ENCODE results near the gene TCEA2. TPM values are rescaled to one million over a fixed set of nuclear protein-coding genes. Genes with fewer than 3 reads are reported as not detected.

The TCEA2 gene
- total RNA-seq, 1 experiment from 2014 or later: 48.3 TPM

DNA sequence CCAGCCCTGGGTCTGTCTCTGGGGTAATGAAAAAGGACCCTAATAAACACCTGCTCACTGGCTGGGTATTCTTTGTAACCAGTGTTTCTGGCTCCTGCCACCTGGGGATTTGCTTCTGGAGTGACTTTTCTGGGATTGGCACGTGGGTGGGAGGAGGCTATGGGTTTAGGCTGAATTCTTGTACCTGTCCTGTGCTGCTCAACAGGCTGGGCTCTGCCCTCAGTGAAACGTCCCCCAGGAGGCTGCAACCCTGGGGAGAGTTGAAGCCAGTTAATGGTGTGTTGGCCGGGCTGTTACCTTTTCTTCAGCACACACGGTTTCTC, 37.5 kb downstream of the TCEA2 start:
- Mint-ChIP-seq H3K4me1 (ENCODE audit: low read depth, unreplicated experiment) (no peaks in the 10 kb centered on the region), H3K4me3 (ENCODE audit: unreplicated experiment) (no peak overlapping the region), H3K9me3 (ENCODE audit: unreplicated experiment) (peaks cover 14% of the 10 kb centered on the region), H3K36me3 (ENCODE audit: insufficient read depth, unreplicated experiment) (no peaks in the 10 kb centered on the region), H3K27ac (ENCODE audit: unreplicated experiment) (no peak overlapping the region), H3K27me3 (ENCODE audit: insufficient read depth, unreplicated experiment) (peaks cover 12% of the 10 kb centered on the region)
- no peak for DNase-seq
- no TSS peak for BruUV-seq (replicated peaks)
- H3K9me3 ChIP-seq: no peaks in the 10 kb centered on the region
- H3K4me1 ChIP-seq: peaks cover 3% of the 10 kb centered on the region; the same call in 1 of the 2 replicates
- H3K27me3 ChIP-seq (replicated peaks; ENCODE audit: control insufficient read depth, insufficient read depth, low read length): peaks cover 4% of the 10 kb centered on the region; the same call in 1 of the 2 replicates
- TF ChIP-seq CTCF (IDR thresholded peaks at IDR 0.05; ENCODE audit: insufficient read depth in 1 of 2, low read depth in 1 of 2, low read length in 1 of 2, severe bottlenecking in 1 of 2, unreplicated experiment in 1 of 2): no peak
- ChIA-PET POLR2A (no interaction called here), CTCF (no interaction called here)
- H3K36me3 ChIP-seq (ENCODE audit: control insufficient read depth, insufficient read depth, low read length): no peaks in the 10 kb centered on the region
- intact Hi-C loops (cut with micrococcal nuclease; ENCODE audit: unreplicated experiment): no loop called here
- no peak overlapping the region for H3K4me3 ChIP-seq (ENCODE audit: low read depth, low read length)

DNA sequence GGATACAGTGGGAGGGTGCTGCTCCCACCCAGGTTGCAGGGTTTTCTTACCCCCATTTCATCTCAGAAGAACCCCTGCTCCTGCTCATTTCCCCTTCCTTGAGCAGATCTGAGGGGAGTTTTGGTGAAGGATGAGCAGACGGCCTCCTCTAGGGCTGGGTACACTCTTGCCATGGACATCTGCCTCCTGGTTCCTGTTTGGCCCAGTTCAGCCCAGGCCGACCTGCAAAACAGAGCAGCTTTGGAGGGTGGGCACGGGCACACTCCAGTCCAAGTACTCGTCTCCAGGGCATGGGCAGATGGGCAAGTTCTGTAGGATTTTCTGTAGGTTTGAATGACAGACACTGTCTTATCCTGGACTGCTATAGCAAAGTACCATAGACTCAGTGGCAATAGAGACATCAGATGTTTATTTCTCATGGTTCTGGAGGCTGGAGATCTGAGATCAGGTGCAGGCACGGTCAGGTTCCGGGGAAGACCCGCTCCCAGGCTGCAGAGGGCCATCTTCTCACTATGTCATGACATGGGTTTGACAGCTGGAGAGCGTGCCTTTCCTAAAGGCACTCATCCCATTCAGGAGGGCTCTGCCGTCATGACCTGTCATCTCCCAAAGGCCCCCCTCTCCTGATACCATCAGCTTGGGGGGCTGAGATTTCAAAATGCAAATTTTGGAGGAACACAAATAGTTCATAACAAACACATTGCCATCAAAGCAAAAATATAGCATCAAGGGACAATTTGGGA, 38.1 kb downstream of the TCEA2 start:
- no peaks in the 10 kb centered on the region for H3K4me1 Mint-ChIP-seq (ENCODE audit: low read depth, unreplicated experiment)
- Histone ChIP-seq H3K27me3 (replicated peaks; ENCODE audit: control insufficient read depth, insufficient read depth, low read length) (peaks cover 4% of the 10 kb centered on the region; the same call in 1 of the 2 replicates), H3K4me3 (ENCODE audit: low read depth, low read length) (no peak overlapping the region), H3K9me3 (no peaks in the 10 kb centered on the region; the same call in 1 of the 2 replicates), H3K36me3 (ENCODE audit: control insufficient read depth, insufficient read depth, low read length) (no peaks in the 10 kb centered on the region), H3K4me1 (peaks cover 3% of the 10 kb centered on the region; the same call in 1 of the 2 replicates)
- peak overlapping the region; percentile 77 for H3K4me3 Mint-ChIP-seq (ENCODE audit: unreplicated experiment)
- peaks cover 18% of the 10 kb centered on the region for H3K27me3 Mint-ChIP-seq (ENCODE audit: insufficient read depth, unreplicated experiment)
- intact Hi-C loops (cut with micrococcal nuclease; ENCODE audit: unreplicated experiment): no loop called here
- POLR2A ChIA-PET: no interaction called here
- H3K9me3 Mint-ChIP-seq (ENCODE audit: unreplicated experiment): peaks cover 13% of the 10 kb centered on the region
- CTCF ChIA-PET: interaction anchor here (1.3 to 2.5 kb wide), 4 partner anchors 12 to 63 kb away, joined by 4 to 17 read pairs (median 10); no protein-coding TSS in a partner anchor
- no peaks in the 10 kb centered on the region for H3K36me3 Mint-ChIP-seq (ENCODE audit: insufficient read depth, unreplicated experiment)
- TF ChIP-seq CTCF (IDR thresholded peaks at IDR 0.05; ENCODE audit: insufficient read depth in 1 of 2, low read depth in 1 of 2, low read length in 1 of 2, severe bottlenecking in 1 of 2, unreplicated experiment in 1 of 2): no peak
- BruUV-seq (replicated peaks): no TSS peak
- H3K27ac Mint-ChIP-seq (ENCODE audit: unreplicated experiment): no peak overlapping the region
- no peak for DNase-seq

DNA sequence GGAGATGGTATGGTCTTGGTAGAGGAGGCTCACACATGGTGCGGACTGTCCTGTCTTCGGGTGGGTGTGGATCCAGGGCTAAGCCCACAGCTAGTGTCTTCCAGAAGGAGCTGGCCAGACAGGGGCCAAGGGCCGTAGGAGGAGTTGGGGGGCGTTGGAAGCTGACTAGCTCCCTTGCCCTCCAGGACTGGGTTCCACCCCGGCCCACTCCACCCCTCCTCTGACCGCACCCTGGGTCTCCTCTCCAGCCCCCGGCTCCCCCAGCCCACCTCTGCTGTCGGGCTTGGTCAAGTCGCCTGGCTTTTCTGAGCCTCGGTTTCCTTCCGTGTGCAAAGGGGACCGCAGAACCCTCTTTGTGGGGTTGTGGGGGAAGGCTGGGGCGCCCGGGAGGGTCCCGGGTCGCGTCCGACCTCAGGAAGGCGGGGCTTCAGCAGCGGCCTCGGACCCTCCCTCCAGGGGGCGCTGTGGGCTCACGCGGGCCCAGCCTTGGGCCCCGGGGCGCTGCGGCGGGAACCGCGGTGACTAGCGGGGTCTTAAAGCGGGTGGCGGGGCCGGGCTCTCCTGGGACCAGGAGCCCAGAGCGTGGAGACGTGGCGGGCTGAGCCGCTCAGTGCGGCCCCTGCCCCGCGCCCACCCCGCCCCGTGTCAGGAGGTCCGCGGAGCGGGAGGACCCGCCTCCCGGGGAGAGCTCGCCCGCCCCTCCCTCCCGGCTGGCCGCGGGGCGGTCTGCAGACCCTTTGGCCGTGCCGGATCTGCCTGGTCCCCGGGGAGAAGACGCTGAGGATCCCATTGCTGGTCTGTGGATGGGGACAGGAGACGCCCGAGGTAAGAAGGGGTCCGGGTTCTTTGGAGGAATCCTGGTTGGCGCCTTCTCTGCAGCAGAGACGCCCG, 39.0 kb downstream of the TCEA2 start:
- H3K27me3 ChIP-seq (replicated peaks; ENCODE audit: control insufficient read depth, insufficient read depth, low read length): peaks cover 4% of the 10 kb centered on the region; the same call in 1 of the 2 replicates
- CTCF ChIA-PET: interaction anchor here (0.6 to 2.5 kb wide), 33 partner anchors 9 to 1880 kb away, joined by 3 to 17 read pairs (median 4); partner anchors contain the start of genes LKAAEAR1, OPRL1, PRPF6 and RGS19
- H3K36me3 ChIP-seq (ENCODE audit: control insufficient read depth, insufficient read depth, low read length): no peaks in the 10 kb centered on the region
- DNase-seq: peak; percentile 69 to 91
- POLR2A ChIA-PET: interaction anchor here (0.6 to 0.7 kb wide), 3 partner anchors 22 to 222 kb away, joined by 4 read pairs; partner anchors contain the start of gene OPRL1
- Mint-ChIP-seq H3K27me3 (ENCODE audit: insufficient read depth, unreplicated experiment) (peaks cover 23% of the 10 kb centered on the region), H3K36me3 (ENCODE audit: insufficient read depth, unreplicated experiment) (no peaks in the 10 kb centered on the region), H3K4me1 (ENCODE audit: low read depth, unreplicated experiment) (no peaks in the 10 kb centered on the region), H3K4me3 (ENCODE audit: unreplicated experiment) (peak overlapping the region; percentile 77), H3K27ac (ENCODE audit: unreplicated experiment) (no peak overlapping the region), H3K9me3 (ENCODE audit: unreplicated experiment) (peaks cover 4% of the 10 kb centered on the region)
- TF ChIP-seq CTCF (IDR thresholded peaks at IDR 0.05; ENCODE audit: insufficient read depth in 1 of 2, low read depth in 1 of 2, low read length in 1 of 2, severe bottlenecking in 1 of 2, unreplicated experiment in 1 of 2): peak; percentile 96 to 99
- peaks cover 3% of the 10 kb centered on the region; the same call in 1 of the 2 replicates for H3K4me1 ChIP-seq
- H3K4me3 ChIP-seq (ENCODE audit: low read depth, low read length): peak overlapping the region; percentile 52
- no TSS peak for BruUV-seq (replicated peaks)
- intact Hi-C loops (cut with micrococcal nuclease; ENCODE audit: unreplicated experiment): loop anchor here (1.0 kb wide), 1 partner anchor 18 kb away; no protein-coding TSS in a partner anchor
- H3K9me3 ChIP-seq: no peaks in the 10 kb centered on the region; the same call in 1 of the 2 replicates
